ENCODE data around the gene C11orf58.

DNA sequence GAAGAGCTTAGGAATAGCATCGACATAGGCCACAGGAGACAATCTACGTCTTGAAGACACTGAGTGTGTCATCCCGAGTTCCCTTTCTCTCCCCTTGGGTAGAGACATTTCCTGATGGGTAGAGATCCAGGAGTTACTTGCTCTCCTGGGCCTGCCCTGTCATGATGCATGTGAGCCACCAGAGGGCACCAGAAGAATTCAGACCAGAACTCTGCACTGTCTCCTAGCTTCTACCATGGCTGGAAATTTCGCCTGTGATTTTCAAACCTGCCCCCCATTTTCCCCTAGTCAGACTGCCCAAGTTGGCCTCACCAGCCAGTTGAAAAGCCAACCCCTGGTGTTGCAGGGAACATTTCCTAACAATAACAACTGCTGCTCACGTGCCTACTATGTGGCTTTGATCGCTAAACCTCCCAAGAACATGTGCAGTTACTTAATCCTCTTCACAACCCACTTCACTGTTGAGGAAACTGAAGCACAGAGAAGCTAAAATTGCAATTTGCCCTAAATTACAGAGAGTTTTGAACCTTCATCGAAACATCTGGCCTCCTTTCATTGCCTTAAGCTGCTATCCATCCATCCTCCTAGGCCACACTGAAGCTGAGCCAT is 47.2 kb downstream of the C11orf58 start:
- TF ChIP-seq CTCF (IDR thresholded peaks at IDR 0.05 in 4 of 5, conservative IDR thresholded peaks at IDR 0.05 in 1 of 5): peak; percentile 62 to 85 (median 75)
- no peak for TF ChIP-seq POLR2A (IDR thresholded peaks at IDR 0.05)
